ENCODE data around the gene SLC12A2. TPM values are rescaled to one million over a fixed set of nuclear protein-coding genes. Genes with fewer than 3 reads are reported as not detected.

SLC12A2 gene
- 10 to 100 TPM in 4 of 6 donors, 1 to 10 TPM in 2; 7.3 to 18.7 (median 11.3) TPM for polyA plus RNA-seq (ENCODE audit: low read depth in 6 of 6)

GRCh38 chr5:128083033-128083810 is at the start of gene SLC12A2:
SLC12A2 (plus strand) TSS chr5:128083766; CDS start chr5:128083955, 189 bp downstream.
- Mint-ChIP-seq H3K4me1 (peaks cover 48 to 67% (median 62%) of the 10 kb centered on the region in 3 donors), H3K27me3 (no peaks in the 10 kb centered on the region), H3K4me3 (peak within 1 kb of the TSS; percentile 84 to 98 (median 94)), H3K36me3 (peaks cover 3 to 11% of the 10 kb centered on the region in 2 donors), H3K27ac (peak within 1 kb of the TSS; percentile 86 to 98 (median 97)), H3K9me3 (no peaks in the 10 kb centered on the region)
- ATAC-seq (ENCODE audit: low read depth in 2 of 2), result peak; percentile 73 to 75
- DNase-seq, result peak; percentile 96

- no peak for ATAC-seq (ENCODE audit: low read depth in 2 of 2)
- Mint-ChIP-seq H3K4me1 (peaks cover 14 to 30% (median 15%) of the 10 kb centered on the region in 3 donors), H3K36me3 (peaks cover 17 to 18% of the 10 kb centered on the region in 2 donors), H3K27me3 (no peaks in the 10 kb centered on the region), H3K9me3 (peaks cover 0 to 23% (median 9%) of the 10 kb centered on the region in 7 donors), H3K27ac (peak overlapping the region in 2 of 6 donors; percentile 5 to 53), H3K4me3 (no peak overlapping the region)
- no peak for DNase-seq
These were observed 47.9 kb upstream of the SLC12A2 start for GRCh38 chr5:128035689-128036088.

- peak overlapping the region in 1 of 6 donors; percentile 47 for H3K27ac Mint-ChIP-seq
- H3K4me1 Mint-ChIP-seq, result peaks cover 14 to 31% (median 15%) of the 10 kb centered on the region in 3 donors
- peaks cover 10 to 18% of the 10 kb centered on the region in 2 donors for H3K36me3 Mint-ChIP-seq
- H3K27me3 Mint-ChIP-seq, result no peaks in the 10 kb centered on the region
- ATAC-seq (ENCODE audit: low read depth in 2 of 2) (no peak), DNase-seq (no peak)
- peaks cover 0 to 14% (median 6%) of the 10 kb centered on the region in 7 donors for H3K9me3 Mint-ChIP-seq
- H3K4me3 Mint-ChIP-seq, result no peak overlapping the region
These were observed 46.6 kb upstream of the SLC12A2 start for GRCh38 chr5:128036950-128037349.

GRCh38 chr5:128038643-128039042 is 44.9 kb upstream of the SLC12A2 start:
- H3K36me3 Mint-ChIP-seq, result peaks cover 20 to 23% of the 10 kb centered on the region in 2 donors

GRCh38 chr5:128040927-128041326 is 42.6 kb upstream of the SLC12A2 start:
- no peak overlapping the region for H3K4me3 Mint-ChIP-seq
- no peak for ATAC-seq (ENCODE audit: low read depth in 2 of 2)

More at GRCh38 chr5:128038643-128039042, 44.9 kb upstream of the SLC12A2 start:
- DNase-seq (no peak), ATAC-seq (ENCODE audit: low read depth in 2 of 2) (no peak)
- Mint-ChIP-seq H3K4me1 (peaks cover 14 to 25% (median 15%) of the 10 kb centered on the region in 3 donors), H3K27ac (peak overlapping the region in 1 of 6 donors; percentile 24), H3K27me3 (no peaks in the 10 kb centered on the region), H3K4me3 (no peak overlapping the region), H3K9me3 (peaks cover 0 to 10% (median 3%) of the 10 kb centered on the region in 7 donors)

GRCh38 chr5:128052780-128053179 is 30.8 kb upstream of the SLC12A2 start:
- Mint-ChIP-seq H3K27me3 (no peaks in the 10 kb centered on the region), H3K4me3 (no peak overlapping the region), H3K36me3 (peaks cover 31 to 32% of the 10 kb centered on the region in 2 donors), H3K9me3 (peaks cover 0 to 7% (median 5%) of the 10 kb centered on the region in 7 donors), H3K4me1 (peaks cover 9 to 15% (median 11%) of the 10 kb centered on the region in 3 donors), H3K27ac (no peak overlapping the region)
- ATAC-seq (ENCODE audit: low read depth in 2 of 2) (no peak), DNase-seq (no peak)

More at GRCh38 chr5:128040927-128041326, 42.6 kb upstream of the SLC12A2 start:
- Mint-ChIP-seq H3K4me1 (peaks cover 4 to 10% (median 7%) of the 10 kb centered on the region in 3 donors), H3K36me3 (peaks cover 13 to 19% of the 10 kb centered on the region in 2 donors), H3K9me3 (no peaks in the 10 kb centered on the region), H3K27ac (peak overlapping the region in 1 of 6 donors; percentile 24), H3K27me3 (no peaks in the 10 kb centered on the region)
- no peak for DNase-seq

GRCh38 chr5:128053291-128053954 is 30.1 kb upstream of the SLC12A2 start:
- H3K4me1 Mint-ChIP-seq, result peaks cover 7 to 9% (median 7%) of the 10 kb centered on the region in 3 donors
- peaks cover 31 to 34% of the 10 kb centered on the region in 2 donors for H3K36me3 Mint-ChIP-seq
- H3K27me3 Mint-ChIP-seq, result no peaks in the 10 kb centered on the region
- peaks cover 0 to 7% (median 5%) of the 10 kb centered on the region in 7 donors for H3K9me3 Mint-ChIP-seq
- DNase-seq (no peak), ATAC-seq (ENCODE audit: low read depth in 2 of 2) (no peak)
- no peak overlapping the region for H3K27ac Mint-ChIP-seq
- H3K4me3 Mint-ChIP-seq, result no peak overlapping the region

- peaks cover 4 to 11% (median 4%) of the 10 kb centered on the region in 3 donors for H3K4me1 Mint-ChIP-seq
- peak overlapping the region in 1 of 6 donors; percentile 14 for H3K27ac Mint-ChIP-seq
- no peak for DNase-seq
- H3K36me3 Mint-ChIP-seq, result peaks cover 16 to 21% of the 10 kb centered on the region in 2 donors
- H3K9me3 Mint-ChIP-seq, result no peaks in the 10 kb centered on the region
- no peak for ATAC-seq (ENCODE audit: low read depth in 2 of 2)
- no peaks in the 10 kb centered on the region for H3K27me3 Mint-ChIP-seq
- H3K4me3 Mint-ChIP-seq, result no peak overlapping the region
These were observed 22.8 kb upstream of the SLC12A2 start for GRCh38 chr5:128060644-128061385.

- H3K9me3 Mint-ChIP-seq, result no peaks in the 10 kb centered on the region
- DNase-seq, result no peak
- H3K4me3 Mint-ChIP-seq, result no peak overlapping the region
- H3K27ac Mint-ChIP-seq, result peak overlapping the region in 1 of 6 donors; percentile 23
- peaks cover 4 to 11% (median 8%) of the 10 kb centered on the region in 3 donors for H3K4me1 Mint-ChIP-seq
- no peaks in the 10 kb centered on the region for H3K27me3 Mint-ChIP-seq
- no peak for ATAC-seq (ENCODE audit: low read depth in 2 of 2)
- peaks cover 9 to 15% of the 10 kb centered on the region in 2 donors for H3K36me3 Mint-ChIP-seq
These were observed 21.3 kb upstream of the SLC12A2 start for GRCh38 chr5:128062172-128062746.

- Mint-ChIP-seq H3K4me3 (no peak overlapping the region), H3K27me3 (no peaks in the 10 kb centered on the region), H3K9me3 (no peaks in the 10 kb centered on the region), H3K36me3 (peaks cover 0 to 17% of the 10 kb centered on the region in 2 donors), H3K27ac (peak overlapping the region in 2 of 6 donors; percentile 15 to 47), H3K4me1 (peaks cover 2 to 18% (median 15%) of the 10 kb centered on the region in 3 donors)
- DNase-seq (no peak), ATAC-seq (ENCODE audit: low read depth in 2 of 2) (no peak)
These were observed 9.4 kb upstream of the SLC12A2 start for GRCh38 chr5:128074171-128074570.

GRCh38 chr5:128074953-128075352 is 8.6 kb upstream of the SLC12A2 start:
- no peak for DNase-seq
- H3K27ac Mint-ChIP-seq, result no peak overlapping the region
- H3K9me3 Mint-ChIP-seq, result no peaks in the 10 kb centered on the region
- no peak for ATAC-seq (ENCODE audit: low read depth in 2 of 2)
- H3K27me3 Mint-ChIP-seq, result no peaks in the 10 kb centered on the region
- H3K4me1 Mint-ChIP-seq, result peaks cover 9 to 22% (median 19%) of the 10 kb centered on the region in 3 donors
- H3K36me3 Mint-ChIP-seq, result peaks cover 0 to 17% of the 10 kb centered on the region in 2 donors
- no peak overlapping the region for H3K4me3 Mint-ChIP-seq

GRCh38 chr5:128077526-128077925 is 6.0 kb upstream of the SLC12A2 start:
- DNase-seq (no peak), ATAC-seq (ENCODE audit: low read depth in 2 of 2) (no peak)
- Mint-ChIP-seq H3K27ac (peak overlapping the region in 1 of 6 donors; percentile 57), H3K9me3 (no peaks in the 10 kb centered on the region), H3K4me3 (no peak overlapping the region), H3K36me3 (peaks cover 0 to 16% of the 10 kb centered on the region in 2 donors), H3K27me3 (no peaks in the 10 kb centered on the region), H3K4me1 (peaks cover 31 to 48% (median 34%) of the 10 kb centered on the region in 3 donors)

All from naive B cell (primary cell).